Stimulated activated naive B cell treated with anti-CD40 and anti-IgM and Interleukin-4, amounts not matched to agents 10 μg/mL and 1 μg/mL and 100 μg/mL, for 72 hours (primary cell): ENCODE results near the gene CDSN.
A peak's percentile ranks its signal among the peaks of the same experiment; 100 is the strongest.

Experiments
- ATAC-seq, 2 donors: fragments of 150-1000 bp; cut with Tn5 transposase; replicated peaks; 2 replicates each; pipeline ENCODE4 v1.10.0; 2021; ENCODE audit warnings: moderate library complexity in 1 of 2
- DNase-seq: peaks from one replicate; pipeline ENCODE4 v3.0.0; 2021
- H3K27ac Mint-ChIP-seq: one replicate; pipeline ENCODE4 v1.8.0; 2022; ENCODE audit warnings: mild to moderate bottlenecking, mixed read lengths
- H3K27me3 Mint-ChIP-seq, 2 donors: one replicate each; pipeline ENCODE4 v1.8.0; 2022; ENCODE audit warnings: mixed read lengths in 2 of 2
- H3K36me3 Mint-ChIP-seq, 2 donors: one replicate each; pipeline ENCODE4 v1.8.0; 2022; ENCODE audit warnings: mixed read lengths in 2 of 2, mild to moderate bottlenecking in 1 of 2
- H3K4me1 Mint-ChIP-seq, 2 donors: one replicate each; pipeline ENCODE4 v1.8.0; 2022; ENCODE audit warnings: mixed read lengths in 2 of 2, mild to moderate bottlenecking in 1 of 2
- H3K4me3 Mint-ChIP-seq, 2 donors: one replicate each; pipeline ENCODE4 v1.8.0; 2022; ENCODE audit warnings: mild to moderate bottlenecking in 2 of 2, mixed read lengths in 2 of 2, moderate library complexity in 1 of 2
- H3K9me3 Mint-ChIP-seq, 2 donors: one replicate each; pipeline ENCODE4 v1.8.0; 2022; ENCODE audit warnings: mixed read lengths in 2 of 2, mild to moderate bottlenecking in 1 of 2

The CDSN gene

DNA sequence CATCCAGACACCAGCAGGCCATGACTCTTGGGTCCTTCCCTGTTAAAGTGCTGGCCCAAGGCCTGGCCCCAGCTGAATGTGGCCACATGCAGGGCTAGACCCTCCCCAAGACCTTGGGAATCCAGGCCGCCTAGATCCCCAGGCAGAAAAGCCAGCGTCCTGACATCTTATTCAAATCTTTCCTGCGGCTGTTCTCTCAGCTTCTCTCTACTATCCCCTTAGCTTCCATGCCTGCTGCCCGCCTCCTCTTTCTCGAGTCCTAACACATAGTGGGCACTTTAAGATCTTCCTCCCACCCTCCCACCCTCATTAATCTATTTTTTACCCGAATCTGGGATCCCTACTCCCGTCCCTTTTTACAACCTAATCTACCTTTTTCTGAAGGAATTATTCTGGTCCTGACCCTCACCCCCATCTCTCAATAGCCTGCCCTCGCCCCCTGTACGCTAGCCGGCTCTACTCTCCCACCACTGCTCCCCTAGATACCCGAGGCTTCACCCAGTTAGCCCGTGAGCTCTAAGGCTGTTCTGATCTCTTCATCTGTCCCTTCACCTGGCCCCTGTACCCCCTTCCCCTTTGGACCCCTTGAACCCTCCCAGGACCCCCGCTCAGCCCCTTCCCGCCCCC is 37.4 kb upstream of the CDSN start, which contains the start of gene CCHCR1:
TSS of gene CCHCR1 (minus strand) at position 290 of the 627 bp plus-strand sequence. CDS start at position 88, 202 bp downstream.
- Mint-ChIP-seq H3K27me3 (no peaks in the 10 kb centered on the region), H3K4me3 (peak within 1 kb of the TSS; percentile 95 to 96), H3K27ac (peak within 1 kb of the TSS; percentile 72), H3K36me3 (peaks cover 18 to 29% of the 10 kb centered on the region in 2 donors), H3K4me1 (peaks cover 17 to 35% of the 10 kb centered on the region in 2 donors), H3K9me3 (no peaks in the 10 kb centered on the region)
- ATAC-seq (peak; percentile 52 to 60), DNase-seq (no peak)

DNA sequence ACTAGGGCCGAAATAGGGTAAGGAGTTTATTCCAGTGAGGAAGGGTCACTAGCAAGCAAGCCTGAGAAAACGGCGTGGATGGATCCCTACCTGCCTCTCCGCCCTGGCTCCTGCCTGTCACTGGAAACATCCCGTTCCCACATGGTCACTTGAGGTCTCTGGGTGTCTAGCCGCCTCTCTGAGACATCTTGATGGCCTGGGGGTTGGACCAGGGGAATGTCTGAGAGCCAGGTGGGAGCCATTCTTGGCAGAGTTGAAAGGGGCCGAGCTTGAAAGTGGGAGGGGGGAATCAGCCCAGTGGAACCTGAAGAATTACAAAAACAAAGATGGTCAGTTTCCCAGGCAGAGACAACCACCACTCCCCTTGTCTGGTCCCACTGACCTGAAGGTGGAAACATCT is 36.4 kb upstream of the CDSN start:
- H3K36me3 Mint-ChIP-seq: peaks cover 15 to 24% of the 10 kb centered on the region in 2 donors
- H3K9me3 Mint-ChIP-seq: no peaks in the 10 kb centered on the region
- H3K4me3 Mint-ChIP-seq: no peak overlapping the region
- no peaks in the 10 kb centered on the region for H3K27me3 Mint-ChIP-seq
- ATAC-seq: no peak
- H3K4me1 Mint-ChIP-seq: peaks cover 17 to 32% of the 10 kb centered on the region in 2 donors
- H3K27ac Mint-ChIP-seq: no peak overlapping the region
- no peak for DNase-seq

DNA sequence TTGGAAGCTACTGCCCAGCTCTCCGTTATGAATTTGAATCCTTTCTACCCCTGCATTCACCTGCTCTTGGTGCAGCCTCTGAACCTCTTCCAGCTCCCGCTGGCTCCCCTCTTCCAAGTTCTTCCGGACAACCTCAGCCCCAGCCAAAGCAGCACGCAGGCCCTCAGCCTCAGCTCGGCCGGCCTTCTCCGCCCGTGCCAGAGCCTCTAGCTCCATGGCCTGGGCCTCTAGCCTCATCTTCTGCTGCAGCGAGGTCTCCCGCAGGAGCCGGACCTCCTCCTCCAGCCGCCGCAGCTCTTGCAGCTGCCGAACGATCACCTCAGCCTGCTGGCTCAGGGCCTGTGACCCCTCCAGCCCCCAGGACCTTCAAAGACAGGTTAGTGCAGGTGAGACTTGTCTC is 34.2 kb upstream of the CDSN start:
- no peak for ATAC-seq
- Mint-ChIP-seq H3K4me1 (peaks cover 15 to 30% of the 10 kb centered on the region in 2 donors), H3K4me3 (no peak overlapping the region), H3K36me3 (peaks cover 14 to 40% of the 10 kb centered on the region in 2 donors), H3K27ac (no peak overlapping the region), H3K27me3 (no peaks in the 10 kb centered on the region), H3K9me3 (no peaks in the 10 kb centered on the region)
- no peak for DNase-seq

DNA sequence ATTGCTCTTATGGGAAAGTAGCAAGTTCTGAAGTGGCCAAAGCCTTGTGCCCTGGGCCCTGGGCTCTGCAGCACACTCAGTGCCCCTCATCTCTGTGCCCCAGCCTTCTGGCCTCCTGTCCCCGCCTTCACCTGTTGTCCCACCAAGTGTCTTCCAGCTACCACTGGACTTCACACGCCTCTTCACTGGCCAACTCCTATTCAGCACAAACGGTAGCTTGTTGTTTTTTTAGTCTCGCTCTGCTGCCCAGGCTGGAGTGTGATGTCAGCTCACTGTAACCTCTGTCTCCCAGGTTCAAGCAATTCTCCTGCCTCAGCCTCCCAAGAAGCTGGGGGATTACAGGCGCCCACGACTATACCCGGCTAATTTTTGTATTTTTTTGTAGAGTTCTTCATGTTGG is 32.5 kb upstream of the CDSN start:
- Mint-ChIP-seq H3K4me3 (no peak overlapping the region), H3K4me1 (peaks cover 12 to 21% of the 10 kb centered on the region in 2 donors), H3K9me3 (no peaks in the 10 kb centered on the region), H3K27me3 (no peaks in the 10 kb centered on the region), H3K27ac (no peak overlapping the region), H3K36me3 (peaks cover 14 to 45% of the 10 kb centered on the region in 2 donors)
- ATAC-seq (no peak), DNase-seq (no peak)

DNA sequence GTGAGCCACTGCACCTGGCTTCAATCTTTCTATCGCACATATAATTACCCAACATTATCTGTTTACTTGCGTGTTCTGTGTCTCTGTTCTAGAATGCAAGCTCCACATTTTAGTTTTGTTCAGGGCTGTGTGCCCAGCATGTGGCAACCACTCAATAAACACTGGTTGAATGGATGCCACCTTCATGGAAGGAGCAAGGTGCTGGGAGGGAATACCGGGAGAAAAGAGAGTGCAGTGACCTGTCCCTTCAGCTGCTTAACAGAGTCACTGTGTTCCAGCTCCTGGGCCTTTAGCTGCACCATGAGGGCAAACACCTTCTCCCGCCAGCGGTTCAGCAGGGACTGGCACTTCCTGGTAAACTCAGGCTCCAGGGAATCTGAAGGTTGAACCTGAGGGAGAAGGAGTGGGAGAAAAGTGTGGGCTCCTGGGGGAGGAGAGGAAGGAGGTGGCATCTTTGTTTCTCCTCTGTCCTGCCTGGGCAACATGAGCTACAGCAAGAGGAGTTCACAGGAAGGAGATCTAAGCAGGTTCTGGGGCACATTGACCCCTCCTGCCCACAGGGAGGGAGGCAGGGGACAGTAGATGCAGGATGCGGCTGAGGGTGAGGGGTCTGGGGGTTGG is 29.7 kb upstream of the CDSN start:
- DNase-seq: no peak
- Mint-ChIP-seq H3K4me1 (peaks cover 8 to 9% of the 10 kb centered on the region in 2 donors), H3K4me3 (no peak overlapping the region), H3K27ac (no peak overlapping the region), H3K36me3 (peaks cover 26 to 59% of the 10 kb centered on the region in 2 donors), H3K27me3 (no peaks in the 10 kb centered on the region), H3K9me3 (no peaks in the 10 kb centered on the region)
- ATAC-seq: no peak

DNA sequence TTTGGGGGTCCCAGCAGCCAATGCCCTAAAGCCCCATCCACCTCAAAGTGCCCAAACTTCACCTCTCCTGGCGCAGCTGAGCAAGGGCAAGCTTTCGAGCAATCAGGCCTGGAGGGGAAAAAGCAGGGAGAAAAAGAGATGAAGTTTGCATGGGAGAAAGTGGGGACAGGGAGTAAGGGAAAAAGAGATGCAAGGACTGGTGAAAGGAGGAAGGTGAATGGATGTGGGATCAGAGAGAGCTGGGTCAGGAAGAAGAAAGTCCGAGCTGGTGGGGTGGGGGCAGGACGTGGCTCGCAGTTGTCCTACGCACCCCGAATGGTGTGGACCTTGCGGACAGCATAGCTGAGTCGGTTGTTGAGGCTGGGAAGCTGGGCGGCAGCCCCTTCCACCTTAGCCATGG is 25.1 kb upstream of the CDSN start:
- Mint-ChIP-seq H3K4me1 (peaks cover 5 to 9% of the 10 kb centered on the region in 2 donors), H3K27me3 (no peaks in the 10 kb centered on the region), H3K9me3 (no peaks in the 10 kb centered on the region), H3K27ac (no peak overlapping the region), H3K4me3 (no peak overlapping the region), H3K36me3 (peaks cover 26 to 49% of the 10 kb centered on the region in 2 donors)
- no peak for DNase-seq
- ATAC-seq: no peak

DNA sequence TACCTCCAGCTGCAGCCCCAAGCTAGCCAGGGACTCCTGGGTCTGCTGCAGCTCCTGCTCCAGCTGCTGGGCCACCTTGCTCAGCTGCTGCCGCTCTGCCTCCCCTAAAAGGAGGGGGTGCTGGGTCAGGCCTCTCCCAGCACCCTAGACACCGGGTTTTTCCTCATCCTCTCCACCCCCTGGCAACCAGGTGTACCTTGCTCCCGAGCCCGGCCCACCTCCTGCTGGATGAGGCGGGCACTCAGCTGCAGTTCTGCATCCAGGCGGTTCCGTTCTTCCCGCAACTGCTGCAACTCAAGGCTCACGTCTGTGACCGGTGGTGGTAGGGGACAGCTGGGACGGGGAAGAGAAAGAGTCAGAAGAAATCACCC is 24.7 kb upstream of the CDSN start:
- H3K27me3 Mint-ChIP-seq: no peaks in the 10 kb centered on the region
- H3K4me3 Mint-ChIP-seq: no peak overlapping the region
- ATAC-seq (no peak), DNase-seq (no peak)
- peaks cover 5 to 9% of the 10 kb centered on the region in 2 donors for H3K4me1 Mint-ChIP-seq
- no peak overlapping the region for H3K27ac Mint-ChIP-seq
- H3K36me3 Mint-ChIP-seq: peaks cover 26 to 45% of the 10 kb centered on the region in 2 donors
- no peaks in the 10 kb centered on the region for H3K9me3 Mint-ChIP-seq

DNA sequence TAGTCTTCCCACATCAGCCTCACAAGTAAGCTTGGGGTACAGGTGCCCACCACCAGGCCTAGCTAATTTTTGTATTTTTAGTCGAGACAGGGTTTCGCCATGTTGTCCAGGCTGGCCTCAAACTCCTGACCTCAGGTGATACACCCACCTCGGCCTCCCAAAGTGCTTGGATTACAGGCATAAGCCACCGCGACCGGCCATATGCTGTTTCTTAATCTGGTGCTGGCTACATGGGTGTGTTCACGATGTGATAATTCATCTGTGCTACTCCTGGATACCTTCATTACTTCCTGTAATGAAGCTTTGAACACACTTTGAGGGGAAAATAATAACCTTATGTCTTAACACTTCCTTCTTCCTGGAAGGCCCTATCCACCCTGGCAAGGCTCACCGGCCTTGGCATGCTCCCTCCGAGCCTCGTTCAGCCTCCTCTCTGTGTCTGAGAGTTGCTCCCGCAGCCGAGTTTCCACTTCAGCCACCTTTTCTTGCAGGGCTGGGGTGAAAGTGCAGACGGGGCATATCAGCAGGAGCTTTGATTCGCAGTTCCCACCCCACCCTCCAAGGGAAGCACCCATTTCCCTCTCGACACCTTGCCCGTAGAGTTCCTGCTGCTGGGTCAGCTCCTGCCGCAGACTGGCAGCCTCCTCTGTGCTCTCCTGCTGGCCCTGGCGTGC is 24.2 kb upstream of the CDSN start:
- H3K4me1 Mint-ChIP-seq: peaks cover 5 to 9% of the 10 kb centered on the region in 2 donors
- H3K27me3 Mint-ChIP-seq: no peaks in the 10 kb centered on the region
- no peak for DNase-seq
- no peak overlapping the region for H3K4me3 Mint-ChIP-seq
- ATAC-seq: no peak
- H3K27ac Mint-ChIP-seq: no peak overlapping the region
- H3K36me3 Mint-ChIP-seq: peaks cover 26 to 41% of the 10 kb centered on the region in 2 donors
- no peaks in the 10 kb centered on the region for H3K9me3 Mint-ChIP-seq

DNA sequence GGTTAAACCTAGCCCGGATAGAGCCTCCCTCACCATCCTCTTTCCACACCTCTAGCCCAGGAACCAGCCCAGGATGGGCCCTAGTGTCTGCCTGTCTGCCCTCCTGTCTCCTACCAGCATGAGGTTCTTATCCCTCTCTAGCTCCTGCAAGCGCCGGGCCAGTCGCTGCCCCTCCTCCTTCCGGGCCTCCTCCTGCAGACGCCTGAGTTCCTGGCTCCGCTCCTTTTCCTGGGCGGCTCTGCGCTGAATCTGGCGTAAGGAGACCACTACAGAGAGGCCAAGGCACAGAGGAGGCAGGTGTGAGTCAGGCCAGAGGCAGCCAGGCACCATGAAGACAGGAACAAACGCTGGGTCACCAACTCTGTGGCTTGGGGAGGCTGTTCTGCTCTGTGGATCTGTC is 22.9 kb upstream of the CDSN start:
- ATAC-seq (no peak), DNase-seq (no peak)
- H3K27me3 Mint-ChIP-seq: no peaks in the 10 kb centered on the region
- H3K36me3 Mint-ChIP-seq: peaks cover 21 to 36% of the 10 kb centered on the region in 2 donors
- H3K4me1 Mint-ChIP-seq: peaks cover 3 to 6% of the 10 kb centered on the region in 2 donors
- no peak overlapping the region for H3K4me3 Mint-ChIP-seq
- H3K27ac Mint-ChIP-seq: no peak overlapping the region
- no peaks in the 10 kb centered on the region for H3K9me3 Mint-ChIP-seq

DNA sequence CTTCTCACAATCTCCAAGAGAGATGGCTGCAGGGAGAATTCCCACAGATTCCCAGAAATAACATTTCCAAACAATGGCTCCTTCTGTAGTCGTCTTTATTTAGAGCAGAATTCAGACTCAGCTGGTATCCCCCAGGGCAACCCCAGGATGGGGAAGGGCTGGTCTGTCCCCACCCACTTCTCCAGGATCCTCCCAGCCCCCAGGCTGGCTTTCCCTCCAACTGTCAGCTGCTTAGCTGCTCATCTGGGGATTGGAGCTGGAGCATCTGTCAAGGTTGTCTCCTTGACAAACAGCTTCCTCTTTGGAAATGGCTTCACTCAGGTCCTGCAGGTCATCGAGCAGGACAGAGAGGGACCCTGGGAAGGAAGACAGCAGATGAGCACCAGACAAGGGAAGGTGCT is 22.1 kb upstream of the CDSN start:
- Mint-ChIP-seq H3K36me3 (peaks cover 21 to 36% of the 10 kb centered on the region in 2 donors), H3K9me3 (no peaks in the 10 kb centered on the region), H3K27me3 (peaks cover 4% of the 10 kb centered on the region in 2 donors), H3K4me3 (no peak overlapping the region), H3K4me1 (peaks cover 5 to 6% of the 10 kb centered on the region in 2 donors), H3K27ac (no peak overlapping the region)
- no peak for DNase-seq
- ATAC-seq: no peak

DNA sequence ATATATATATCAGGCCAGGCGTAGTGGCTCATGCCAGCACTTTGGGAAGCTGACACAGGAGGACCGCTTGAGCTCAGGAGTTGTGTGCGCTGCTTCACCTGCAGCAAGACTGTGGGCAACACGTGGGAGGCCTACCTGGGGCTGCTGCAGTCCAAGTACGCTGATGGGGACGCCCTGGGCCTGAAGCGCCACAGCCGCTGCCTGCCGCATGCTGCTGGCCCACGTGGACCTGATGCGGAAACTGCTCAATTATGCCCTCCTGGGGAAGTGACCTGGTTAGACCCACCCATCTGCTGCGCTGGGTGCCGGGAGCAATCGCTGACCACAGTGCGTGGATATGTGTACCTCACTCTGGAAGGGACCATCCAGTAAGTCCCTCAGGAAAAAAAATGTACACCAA is 20.4 kb upstream of the CDSN start:
- no peak for DNase-seq
- peaks cover 5 to 7% of the 10 kb centered on the region in 2 donors for H3K4me1 Mint-ChIP-seq
- ATAC-seq: no peak
- H3K27ac Mint-ChIP-seq: no peak overlapping the region
- peaks cover 5% of the 10 kb centered on the region in 2 donors for H3K27me3 Mint-ChIP-seq
- no peaks in the 10 kb centered on the region for H3K9me3 Mint-ChIP-seq
- H3K4me3 Mint-ChIP-seq: no peak overlapping the region
- H3K36me3 Mint-ChIP-seq: peaks cover 17 to 26% of the 10 kb centered on the region in 2 donors

DNA sequence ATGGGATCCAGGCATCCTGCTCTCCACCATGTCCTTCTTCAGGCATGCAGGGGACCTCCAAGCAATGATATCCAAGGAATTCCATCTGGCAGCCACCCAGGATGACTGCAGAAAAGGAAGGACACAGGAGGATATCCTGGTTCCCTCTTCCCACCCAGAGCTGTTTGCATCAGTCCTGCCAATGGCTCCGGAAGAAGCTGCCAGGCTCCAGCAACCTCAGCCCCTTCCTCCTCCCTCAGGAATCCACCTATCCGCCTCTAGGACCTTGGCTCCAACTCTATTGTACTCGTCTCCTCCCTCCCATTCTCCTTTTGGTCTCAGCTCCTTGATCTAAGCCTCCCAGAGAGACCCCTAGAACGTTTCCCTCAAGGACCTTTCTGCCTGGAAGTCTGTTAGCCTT is 19.4 kb upstream of the CDSN start:
- H3K4me1 Mint-ChIP-seq: peaks cover 5 to 7% of the 10 kb centered on the region in 2 donors
- DNase-seq: no peak
- no peaks in the 10 kb centered on the region for H3K9me3 Mint-ChIP-seq
- H3K27ac Mint-ChIP-seq: no peak overlapping the region
- H3K27me3 Mint-ChIP-seq: peaks cover 5% of the 10 kb centered on the region in 2 donors
- no peak overlapping the region for H3K4me3 Mint-ChIP-seq
- ATAC-seq: no peak
- peaks cover 6 to 15% of the 10 kb centered on the region in 2 donors for H3K36me3 Mint-ChIP-seq

DNA sequence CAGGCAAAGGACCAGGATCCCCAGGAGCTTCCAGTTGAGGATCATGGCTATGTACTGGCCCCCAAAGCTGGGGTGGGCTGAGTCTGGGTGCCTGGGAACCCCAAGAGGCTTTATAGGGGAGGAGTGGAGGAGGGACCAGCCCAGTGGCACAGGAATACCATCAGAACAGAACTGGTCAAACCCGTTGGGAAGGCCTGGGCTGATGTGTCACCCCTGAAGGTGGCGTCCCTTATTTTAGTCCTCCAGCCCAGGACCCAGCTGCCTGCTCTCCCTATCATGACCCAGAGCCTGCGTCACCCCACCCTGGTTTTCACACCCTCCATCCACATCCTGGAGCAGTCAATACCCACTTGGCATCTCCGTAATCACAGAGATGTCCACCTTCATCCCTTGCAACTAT is 18.7 kb upstream of the CDSN start, which contains the start of gene PSORS1C2:
TSS of gene PSORS1C2 (minus strand) at position 85 of the 400 bp plus-strand sequence. CDS start at position 45, 40 bp downstream.
- no peak within 1 kb of the TSS for H3K27ac Mint-ChIP-seq
- no peak for DNase-seq
- no peak for ATAC-seq
- peaks cover 5 to 12% of the 10 kb centered on the region in 2 donors for H3K36me3 Mint-ChIP-seq
- H3K4me1 Mint-ChIP-seq: peaks cover 5 to 7% of the 10 kb centered on the region in 2 donors
- H3K4me3 Mint-ChIP-seq: peak within 1 kb of the TSS in 1 of 2 donors; percentile 11
- H3K27me3 Mint-ChIP-seq: peaks cover 5% of the 10 kb centered on the region in 2 donors
- H3K9me3 Mint-ChIP-seq: no peaks in the 10 kb centered on the region

DNA sequence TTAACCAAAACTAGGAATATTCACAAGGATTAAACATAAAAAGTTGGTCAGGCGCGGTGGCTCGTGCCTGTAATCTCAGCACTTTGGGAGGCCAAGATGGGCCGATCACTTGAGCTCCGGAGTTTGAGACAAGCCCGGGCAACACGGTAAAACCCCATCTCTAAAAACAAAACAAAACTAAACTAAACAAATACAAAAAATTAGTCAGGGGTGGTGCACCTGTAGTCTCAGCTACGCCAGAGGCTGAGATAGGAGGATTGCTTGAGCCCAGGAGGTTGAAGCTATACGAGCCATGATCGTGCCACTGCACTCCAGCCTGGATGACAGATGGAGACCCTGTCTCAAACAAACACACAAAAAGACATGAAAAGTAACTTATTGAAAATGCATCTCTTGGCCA is 15.5 kb upstream of the CDSN start:
- no peaks in the 10 kb centered on the region for H3K36me3 Mint-ChIP-seq
- H3K27ac Mint-ChIP-seq: no peak overlapping the region
- no peak for ATAC-seq
- no peak overlapping the region for H3K4me3 Mint-ChIP-seq
- H3K9me3 Mint-ChIP-seq: no peaks in the 10 kb centered on the region
- peaks cover 5 to 7% of the 10 kb centered on the region in 2 donors for H3K4me1 Mint-ChIP-seq
- H3K27me3 Mint-ChIP-seq: peaks cover 5% of the 10 kb centered on the region in 2 donors
- no peak for DNase-seq
